GM06990 (cell line): ENCODE data around the gene WDR7.

Source experiments
- DNase-seq: peaks from one replicate; pipeline ENCODE4 v3.0.0-alpha.2; 2011; ENCODE audit not compliant: insufficient read length; ENCODE audit errors: extremely low read depth
- H3K27me3 ChIP-seq: replicated peaks from 2 replicates; pipeline ENCODE4 v1.6.0; 2011; ENCODE audit warnings: low read length; ENCODE audit not compliant: control insufficient read depth, insufficient read depth
- H3K36me3 ChIP-seq: 2 replicates; pipeline ENCODE4 v1.5.1; 2011; ENCODE audit warnings: low read length; ENCODE audit not compliant: control insufficient read depth, insufficient read depth
- H3K4me3 ChIP-seq: replicated peaks from 2 replicates; pipeline ENCODE4 v1.5.1; 2011; ENCODE audit warnings: low read depth, mild to moderate bottlenecking, control low read depth, low read length
- TF ChIP-seq, protein P1 (sequence below): IDR thresholded peaks from 2 replicates; pipeline ENCODE4 v1.5.1; 2011; ENCODE audit warnings: low read length, control low read depth, mild to moderate bottlenecking, inconsistent platforms; ENCODE audit not compliant: insufficient read depth, poor library complexity, severe bottlenecking

WDR7 gene

DNA sequence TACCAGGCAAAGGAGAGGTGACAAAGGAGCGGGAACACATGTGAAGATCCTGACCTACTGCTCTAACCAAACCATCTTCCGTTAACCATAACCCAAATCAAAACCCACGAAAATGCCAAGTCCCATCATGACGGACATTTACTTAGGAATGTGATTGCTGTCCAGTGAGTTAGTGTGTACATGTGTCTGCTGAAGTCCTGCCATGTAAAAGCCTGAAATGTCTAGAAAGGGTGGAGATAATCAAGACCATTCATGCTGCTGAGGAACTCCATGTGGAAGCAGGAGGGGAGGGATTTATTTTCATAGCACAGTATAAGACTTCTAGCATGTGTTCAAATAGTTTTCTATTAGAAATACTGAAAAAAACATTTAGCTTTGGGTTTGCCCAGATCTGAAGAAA lies 358.7 kb downstream of the WDR7 start:
- Histone ChIP-seq H3K27me3 (no peaks in the 10 kb centered on the region), H3K36me3 (no peaks in the 10 kb centered on the region), H3K4me3 (no peak overlapping the region)
- TF ChIP-seq, protein P1, sequence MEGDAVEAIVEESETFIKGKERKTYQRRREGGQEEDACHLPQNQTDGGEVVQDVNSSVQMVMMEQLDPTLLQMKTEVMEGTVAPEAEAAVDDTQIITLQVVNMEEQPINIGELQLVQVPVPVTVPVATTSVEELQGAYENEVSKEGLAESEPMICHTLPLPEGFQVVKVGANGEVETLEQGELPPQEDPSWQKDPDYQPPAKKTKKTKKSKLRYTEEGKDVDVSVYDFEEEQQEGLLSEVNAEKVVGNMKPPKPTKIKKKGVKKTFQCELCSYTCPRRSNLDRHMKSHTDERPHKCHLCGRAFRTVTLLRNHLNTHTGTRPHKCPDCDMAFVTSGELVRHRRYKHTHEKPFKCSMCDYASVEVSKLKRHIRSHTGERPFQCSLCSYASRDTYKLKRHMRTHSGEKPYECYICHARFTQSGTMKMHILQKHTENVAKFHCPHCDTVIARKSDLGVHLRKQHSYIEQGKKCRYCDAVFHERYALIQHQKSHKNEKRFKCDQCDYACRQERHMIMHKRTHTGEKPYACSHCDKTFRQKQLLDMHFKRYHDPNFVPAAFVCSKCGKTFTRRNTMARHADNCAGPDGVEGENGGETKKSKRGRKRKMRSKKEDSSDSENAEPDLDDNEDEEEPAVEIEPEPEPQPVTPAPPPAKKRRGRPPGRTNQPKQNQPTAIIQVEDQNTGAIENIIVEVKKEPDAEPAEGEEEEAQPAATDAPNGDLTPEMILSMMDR, result no peak
- no peak for DNase-seq

DNA sequence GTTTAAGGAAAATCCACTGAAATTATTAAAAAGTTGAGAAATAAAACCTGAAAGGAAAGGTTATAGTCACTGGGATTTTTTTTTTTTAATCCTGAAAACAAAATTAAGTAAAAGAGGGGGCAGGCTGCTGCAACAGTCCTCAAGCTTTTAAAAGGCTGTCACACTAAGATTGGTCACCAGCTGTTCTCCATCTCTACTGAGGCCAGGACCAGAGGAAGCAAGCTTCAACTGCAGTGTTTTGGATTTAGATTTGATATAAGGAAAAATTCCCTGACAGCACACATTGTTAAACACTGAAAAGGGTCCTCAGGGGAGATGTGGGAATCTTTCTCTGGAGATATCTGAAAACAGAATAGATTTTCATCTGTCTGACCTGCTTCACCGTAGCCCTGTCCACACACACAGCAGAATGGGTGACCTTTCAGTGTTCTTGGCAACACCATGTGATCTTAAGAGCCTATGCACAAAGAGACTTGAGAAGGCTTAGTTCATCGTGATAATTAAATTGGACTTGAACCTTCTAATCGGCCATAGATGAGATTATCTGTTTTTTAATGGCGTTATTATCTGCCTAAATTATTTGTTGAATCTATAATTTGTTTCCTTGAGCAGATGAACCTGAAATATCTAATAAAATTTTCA lies 363.7 kb downstream of the WDR7 start:
- TF ChIP-seq, protein P1, result no peak
- no peak for DNase-seq
- Histone ChIP-seq H3K4me3 (no peak overlapping the region), H3K27me3 (no peaks in the 10 kb centered on the region), H3K36me3 (no peaks in the 10 kb centered on the region)

DNA sequence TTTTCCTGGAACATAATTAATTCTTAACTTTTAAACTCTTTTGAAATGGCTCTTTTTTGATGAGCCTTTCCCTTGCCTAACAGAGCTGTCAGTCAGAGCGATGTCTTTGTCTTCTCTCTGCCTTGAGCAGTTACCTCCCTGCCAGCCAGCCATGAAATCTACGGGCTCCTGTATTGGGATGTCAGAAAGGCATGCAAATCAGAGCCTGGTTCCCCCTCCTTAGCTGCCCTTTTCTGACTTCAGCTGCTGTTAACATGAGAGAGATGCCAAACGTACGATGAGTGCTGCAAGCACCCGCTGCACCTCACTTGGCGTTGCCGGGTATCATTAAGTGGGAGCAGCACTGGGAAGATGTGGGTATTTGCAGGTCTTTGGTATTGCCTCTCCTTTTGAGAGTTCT lies 364.3 kb downstream of the WDR7 start:
- Histone ChIP-seq H3K36me3 (no peaks in the 10 kb centered on the region), H3K27me3 (no peaks in the 10 kb centered on the region), H3K4me3 (no peak overlapping the region)
- no peak for DNase-seq
- TF ChIP-seq, protein P1, result no peak

DNA sequence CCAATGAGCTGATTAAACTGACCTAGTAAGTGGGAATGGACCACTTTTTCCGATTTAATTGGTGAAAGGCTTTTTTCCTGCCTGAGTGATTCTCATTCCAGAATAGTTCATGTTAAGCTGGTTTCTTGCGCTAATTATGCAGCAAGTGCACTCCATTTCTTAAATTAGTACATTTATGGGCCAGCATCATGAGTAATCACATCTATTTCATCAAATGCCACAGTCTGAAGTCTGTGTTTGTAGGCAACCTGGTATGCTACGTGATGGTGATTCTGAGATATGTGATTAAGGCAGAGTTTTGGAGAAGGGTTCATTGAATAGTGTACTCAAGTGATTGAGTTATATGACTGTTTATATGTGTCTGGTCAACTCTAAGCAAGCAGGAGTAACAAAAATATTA lies 367.7 kb downstream of the WDR7 start:
- TF ChIP-seq, protein P1, result no peak
- DNase-seq, result no peak
- Histone ChIP-seq H3K27me3 (no peaks in the 10 kb centered on the region), H3K4me3 (no peak overlapping the region), H3K36me3 (no peaks in the 10 kb centered on the region)

DNA sequence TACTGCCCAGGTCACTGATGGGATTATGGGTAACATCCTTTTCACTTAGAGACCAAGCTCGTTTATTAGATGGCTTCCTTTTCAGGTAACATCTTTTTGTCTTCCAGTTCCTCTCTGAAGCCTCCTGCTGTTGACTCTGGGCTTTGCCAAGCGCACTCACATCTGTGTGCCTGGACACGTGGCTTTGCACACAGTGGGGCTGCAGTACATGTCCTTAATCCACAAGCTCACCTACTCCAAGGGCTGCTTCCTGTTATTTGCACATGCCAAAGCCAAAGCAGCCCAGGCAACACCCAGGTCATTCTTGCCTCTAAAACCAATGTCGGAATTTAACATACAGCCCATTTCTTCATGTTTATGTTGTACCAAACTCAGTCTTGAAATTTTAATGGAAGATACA lies 371.6 kb downstream of the WDR7 start:
- DNase-seq, result no peak
- TF ChIP-seq, protein P1, result no peak
- Histone ChIP-seq H3K4me3 (no peak overlapping the region), H3K27me3 (no peaks in the 10 kb centered on the region), H3K36me3 (no peaks in the 10 kb centered on the region; the same call in 1 of the 2 replicates)

DNA sequence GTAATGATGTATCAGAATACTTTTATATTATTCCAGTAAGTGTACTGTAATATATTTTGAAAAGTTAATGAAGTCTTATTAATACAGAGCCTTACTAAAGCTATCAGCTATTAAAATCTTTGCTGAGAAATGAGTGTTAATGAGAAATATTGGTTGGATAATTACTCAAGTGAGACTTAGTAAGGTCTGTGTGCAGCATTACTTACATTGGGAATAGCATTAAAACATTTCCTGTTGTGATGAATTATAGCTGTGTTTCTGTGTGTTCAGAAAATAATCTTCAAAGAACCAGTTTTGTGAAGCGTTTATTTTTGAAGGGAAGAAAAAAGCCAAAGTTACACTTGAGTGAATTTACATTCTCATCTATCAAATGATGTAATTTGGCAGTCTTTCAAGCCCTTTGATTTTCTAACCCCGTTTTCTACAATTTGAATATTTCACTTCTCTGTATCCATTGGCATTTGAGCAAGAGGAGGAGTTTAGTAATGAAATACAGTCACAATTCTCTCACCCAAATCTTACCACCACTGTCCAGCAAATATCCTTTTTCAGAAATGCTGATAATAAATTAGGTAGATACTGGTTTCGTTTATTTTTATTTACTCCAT lies 372.2 kb downstream of the WDR7 start:
- H3K27me3 ChIP-seq, result no peaks in the 10 kb centered on the region
- no peaks in the 10 kb centered on the region; the same call in 1 of the 2 replicates for H3K36me3 ChIP-seq
- TF ChIP-seq, protein P1, result no peak
- H3K4me3 ChIP-seq, result no peak overlapping the region
- DNase-seq, result peak; percentile 54
